ENCODE data around the gene PTX4.
A peak's percentile ranks its signal among the peaks of the same experiment; 100 is the strongest.
"Not testable (repeated sequence)": the region's sequence is repeated elsewhere in the genome, so short reads cannot be mapped to it uniquely, and the experiment has no call there.

PTX4 gene

GRCh38 chr16:1481906-1482835, 6.6 kb downstream of the PTX4 start:
- no peaks in the 10 kb centered on the region for H3K4me1 ChIP-seq (ENCODE audit: control insufficient read depth, insufficient read depth, low read length)
- no peak overlapping the region for H3K27ac ChIP-seq (ENCODE audit: low read depth, low read length)
- H3K4me3 ChIP-seq (ENCODE audit: low read length): no peak overlapping the region
- no peaks in the 10 kb centered on the region for H3K36me3 ChIP-seq (ENCODE audit: control insufficient read depth, insufficient read depth, low read length)
- no peak overlapping the region for H3K9ac ChIP-seq (ENCODE audit: low read length)
- peaks cover 4% of the 10 kb centered on the region for H3K27me3 ChIP-seq (ENCODE audit: control insufficient read depth, insufficient read depth, low read length)

DNA sequence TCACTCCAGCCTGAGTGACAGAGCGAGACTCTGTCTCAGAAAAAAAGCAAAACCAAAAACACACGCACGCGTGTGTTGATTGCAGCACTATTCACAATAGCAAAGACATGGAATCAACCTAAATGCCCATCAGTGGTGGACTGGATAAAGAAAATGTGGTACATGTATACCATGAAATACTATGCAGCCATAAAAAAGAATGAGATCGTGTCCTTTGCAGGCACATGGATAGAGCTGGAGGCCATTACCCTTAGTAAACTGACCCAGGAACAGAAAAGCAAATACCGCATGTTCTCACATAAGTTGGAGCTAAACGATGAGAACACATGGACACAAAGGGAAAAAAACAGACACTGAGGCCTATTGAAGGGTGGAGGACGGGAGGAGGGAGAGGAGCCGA, 9.8 kb downstream of the PTX4 start:
- not testable (repeated sequence) for H3K36me3 ChIP-seq (ENCODE audit: control insufficient read depth, insufficient read depth, low read length); H3K27me3 ChIP-seq (ENCODE audit: control insufficient read depth, insufficient read depth, low read length); H3K9ac ChIP-seq (ENCODE audit: low read length); H3K4me1 ChIP-seq (ENCODE audit: control insufficient read depth, insufficient read depth, low read length); H3K27ac ChIP-seq (ENCODE audit: low read depth, low read length); H3K4me3 ChIP-seq (ENCODE audit: low read length)

- no peaks in the 10 kb centered on the region for H3K36me3 ChIP-seq (ENCODE audit: control insufficient read depth, insufficient read depth, low read length)
- H3K9ac ChIP-seq (ENCODE audit: low read length): no peak overlapping the region
- no peaks in the 10 kb centered on the region for H3K27me3 ChIP-seq (ENCODE audit: control insufficient read depth, insufficient read depth, low read length)
- H3K4me3 ChIP-seq (ENCODE audit: low read length): no peak overlapping the region
- H3K4me1 ChIP-seq (ENCODE audit: control insufficient read depth, insufficient read depth, low read length): peaks cover 8% of the 10 kb centered on the region
- no peak overlapping the region for H3K27ac ChIP-seq (ENCODE audit: low read depth, low read length)
Measured at GRCh38 chr16:1477033-1477432, 11.7 kb downstream of the PTX4 start.

DNA sequence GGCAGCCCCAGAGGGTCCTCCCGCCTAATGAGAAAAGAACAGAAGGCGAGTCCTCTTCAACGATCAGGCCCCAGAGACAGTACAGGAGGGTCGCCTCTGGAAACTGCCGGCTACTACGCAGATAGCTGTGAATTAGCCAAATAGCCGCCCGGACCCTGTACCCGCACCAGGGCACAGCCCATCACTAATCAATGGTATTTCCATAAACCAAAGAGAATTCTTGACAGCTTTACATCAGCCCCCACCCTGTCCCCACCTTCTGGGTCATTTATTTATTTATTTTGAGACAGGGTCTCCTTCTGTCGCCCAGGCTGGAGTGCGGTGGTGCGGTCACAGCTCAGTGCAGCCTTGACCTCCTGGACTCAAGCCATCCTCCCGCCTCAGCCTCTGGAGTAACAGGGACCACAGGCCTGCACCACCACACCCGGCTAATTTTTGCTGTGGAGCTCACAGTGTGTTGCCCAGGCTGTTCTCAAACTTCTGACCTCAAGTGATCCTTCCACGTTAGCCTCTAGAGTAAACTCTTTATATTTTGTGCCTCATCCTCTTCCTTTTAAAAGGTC, 13.1 kb downstream of the PTX4 start:
- Histone ChIP-seq H3K9ac (ENCODE audit: low read length) (peak overlapping the region; percentile 76), H3K4me3 (ENCODE audit: low read length) (peak overlapping the region; percentile 71), H3K4me1 (ENCODE audit: control insufficient read depth, insufficient read depth, low read length) (peaks cover 8% of the 10 kb centered on the region), H3K36me3 (ENCODE audit: control insufficient read depth, insufficient read depth, low read length) (no peaks in the 10 kb centered on the region), H3K27ac (ENCODE audit: low read depth, low read length) (peak overlapping the region; percentile 92), H3K27me3 (ENCODE audit: control insufficient read depth, insufficient read depth, low read length) (no peaks in the 10 kb centered on the region)

DNA sequence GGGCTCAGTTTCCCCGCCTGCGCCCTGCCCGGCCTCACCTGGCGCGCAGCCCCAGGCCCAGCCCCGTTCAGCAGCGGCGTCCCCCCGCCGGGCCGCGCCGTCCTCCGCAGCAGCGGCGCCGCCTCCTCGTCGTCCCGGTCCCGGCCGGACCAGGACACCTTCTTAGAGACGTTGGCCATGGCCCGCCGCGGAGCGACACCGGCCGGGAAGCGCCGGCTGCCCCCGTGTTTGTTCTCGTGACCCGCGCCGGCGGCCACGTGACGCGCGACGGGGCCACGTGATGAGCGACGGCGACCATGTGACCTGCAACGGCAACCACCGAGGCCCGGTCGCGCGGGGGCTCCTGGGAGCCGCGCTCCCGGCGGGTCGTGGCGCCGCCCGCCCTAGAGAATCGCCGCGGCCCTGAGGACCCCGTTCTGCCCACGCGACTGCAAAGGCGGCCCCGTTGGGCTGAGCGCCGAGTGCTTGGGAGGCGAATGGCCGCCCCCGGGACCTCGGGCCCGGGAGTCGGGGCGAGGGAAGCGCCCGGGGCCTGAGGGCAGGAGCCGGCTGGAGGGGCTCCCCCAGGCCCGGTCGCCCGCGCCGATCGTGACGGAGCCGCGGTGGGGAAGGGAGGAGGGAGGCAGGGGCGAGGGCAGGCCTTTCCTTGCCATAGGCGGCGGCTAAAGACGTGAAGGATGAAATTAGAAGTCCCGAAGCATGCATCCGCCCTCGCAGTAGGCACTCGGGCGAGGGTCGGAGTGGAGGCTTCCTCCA, 13.8 kb downstream of the PTX4 start, which contains the start of gene CLCN7:
Gene CLCN7 (minus strand): TSS at position 233 of the 756 bp plus-strand sequence. CDS start 54 bp downstream, at position 179.
- peak within 1 kb of the TSS; percentile 92 for H3K27ac ChIP-seq (ENCODE audit: low read depth, low read length)
- peak within 1 kb of the TSS; percentile 71 for H3K4me3 ChIP-seq (ENCODE audit: low read length)
- no peaks in the 10 kb centered on the region for H3K27me3 ChIP-seq (ENCODE audit: control insufficient read depth, insufficient read depth, low read length)
- no peaks in the 10 kb centered on the region for H3K36me3 ChIP-seq (ENCODE audit: control insufficient read depth, insufficient read depth, low read length)
- peaks cover 8% of the 10 kb centered on the region for H3K4me1 ChIP-seq (ENCODE audit: control insufficient read depth, insufficient read depth, low read length)
- peak within 1 kb of the TSS; percentile 76 for H3K9ac ChIP-seq (ENCODE audit: low read length)

DNA sequence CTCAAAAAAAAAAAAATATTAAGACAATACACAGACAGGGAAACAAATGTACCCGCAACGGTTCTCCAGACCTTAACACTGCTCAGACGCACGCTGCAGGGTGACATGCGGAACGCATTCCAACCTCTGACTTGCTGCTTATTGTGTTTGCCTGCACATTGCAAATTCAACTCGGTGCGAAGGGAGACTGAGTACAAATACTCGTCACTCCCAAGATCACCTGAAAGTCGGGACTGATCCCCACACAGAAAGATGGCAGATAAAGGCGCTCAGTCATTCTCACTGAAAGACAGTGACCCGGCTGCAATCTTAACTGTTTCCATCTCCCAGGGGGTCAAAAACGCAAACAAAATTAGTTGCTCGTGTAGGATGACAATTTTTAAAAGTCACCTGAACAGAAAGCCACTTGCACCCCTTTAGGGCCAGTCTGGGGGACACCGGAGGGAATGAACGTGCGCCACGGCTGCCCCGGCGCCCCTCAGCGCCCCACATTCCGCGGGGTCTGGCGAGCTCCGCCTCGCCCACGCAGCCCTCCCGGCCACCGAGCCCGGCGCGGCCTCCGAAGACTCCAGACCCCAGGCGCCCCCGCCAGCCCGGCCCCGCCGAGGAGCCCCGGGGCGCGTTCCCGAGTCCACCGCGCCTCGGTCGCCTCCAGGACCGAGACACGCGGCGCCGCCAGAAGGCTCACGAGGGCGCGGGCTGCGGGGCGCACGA, 14.5 kb downstream of the PTX4 start:
- Histone ChIP-seq H3K36me3 (ENCODE audit: control insufficient read depth, insufficient read depth, low read length) (no peaks in the 10 kb centered on the region), H3K27me3 (ENCODE audit: control insufficient read depth, insufficient read depth, low read length) (no peaks in the 10 kb centered on the region), H3K9ac (ENCODE audit: low read length) (peak overlapping the region; percentile 60), H3K4me3 (ENCODE audit: low read length) (peak overlapping the region; percentile 71), H3K27ac (ENCODE audit: low read depth, low read length) (peak overlapping the region; percentile 92), H3K4me1 (ENCODE audit: control insufficient read depth, insufficient read depth, low read length) (peaks cover 8% of the 10 kb centered on the region)

GRCh38 chr16:1472974-1473373, 15.8 kb downstream of the PTX4 start:
- Histone ChIP-seq H3K27me3 (ENCODE audit: control insufficient read depth, insufficient read depth, low read length) (no peaks in the 10 kb centered on the region), H3K27ac (ENCODE audit: low read depth, low read length) (no peak overlapping the region), H3K4me3 (ENCODE audit: low read length) (no peak overlapping the region), H3K36me3 (ENCODE audit: control insufficient read depth, insufficient read depth, low read length) (no peaks in the 10 kb centered on the region), H3K4me1 (ENCODE audit: control insufficient read depth, insufficient read depth, low read length) (peaks cover 8% of the 10 kb centered on the region), H3K9ac (ENCODE audit: low read length) (no peak overlapping the region)

DNA sequence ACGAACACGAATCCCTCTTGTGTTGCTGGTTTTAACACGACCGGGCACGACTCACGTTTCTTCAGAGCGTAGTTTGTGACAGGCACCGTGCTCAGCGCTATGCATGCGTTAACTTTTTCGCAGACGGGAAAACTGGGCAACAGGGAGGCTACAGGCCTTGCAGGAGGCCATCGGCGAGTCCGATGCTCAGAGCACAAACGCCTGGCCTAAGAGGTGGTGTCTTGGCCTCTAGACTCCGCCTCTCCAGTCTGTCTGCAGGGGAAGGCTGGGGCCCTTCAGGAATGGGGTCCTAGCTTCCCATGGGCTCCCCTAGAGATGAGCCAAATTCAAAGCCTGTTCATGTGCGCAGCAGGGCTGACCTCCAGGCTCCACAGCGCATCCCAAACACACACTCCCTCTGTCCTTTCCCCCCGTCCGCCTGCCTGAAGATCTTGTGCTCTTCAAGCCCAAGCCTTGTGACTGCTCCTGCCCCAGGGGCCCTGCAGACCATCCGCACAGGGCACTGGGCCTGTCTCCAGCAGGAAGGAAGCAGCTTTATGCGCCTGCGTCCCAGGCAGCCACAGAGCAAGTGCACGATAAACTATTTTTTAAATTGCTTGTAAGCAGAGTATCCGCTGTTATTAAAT, 17.1 kb downstream of the PTX4 start:
- Histone ChIP-seq H3K27me3 (ENCODE audit: control insufficient read depth, insufficient read depth, low read length) (no peaks in the 10 kb centered on the region), H3K36me3 (ENCODE audit: control insufficient read depth, insufficient read depth, low read length) (no peaks in the 10 kb centered on the region), H3K4me1 (ENCODE audit: control insufficient read depth, insufficient read depth, low read length) (peaks cover 8% of the 10 kb centered on the region), H3K4me3 (ENCODE audit: low read length) (no peak overlapping the region), H3K27ac (ENCODE audit: low read depth, low read length) (no peak overlapping the region), H3K9ac (ENCODE audit: low read length) (no peak overlapping the region)

- Histone ChIP-seq H3K36me3 (ENCODE audit: control insufficient read depth, insufficient read depth, low read length) (no peaks in the 10 kb centered on the region), H3K9ac (ENCODE audit: low read length) (no peak overlapping the region), H3K4me1 (ENCODE audit: control insufficient read depth, insufficient read depth, low read length) (peaks cover 6% of the 10 kb centered on the region), H3K4me3 (ENCODE audit: low read length) (no peak overlapping the region), H3K27me3 (ENCODE audit: control insufficient read depth, insufficient read depth, low read length) (no peaks in the 10 kb centered on the region), H3K27ac (ENCODE audit: low read depth, low read length) (no peak overlapping the region)
Measured at GRCh38 chr16:1470481-1471251, 18.1 kb downstream of the PTX4 start.

GRCh38 chr16:1469693-1470201, 19.0 kb downstream of the PTX4 start:
- Histone ChIP-seq H3K27ac (ENCODE audit: low read depth, low read length) (no peak overlapping the region), H3K4me3 (ENCODE audit: low read length) (no peak overlapping the region), H3K9ac (ENCODE audit: low read length) (no peak overlapping the region), H3K36me3 (ENCODE audit: control insufficient read depth, insufficient read depth, low read length) (no peaks in the 10 kb centered on the region), H3K4me1 (ENCODE audit: control insufficient read depth, insufficient read depth, low read length) (peaks cover 4% of the 10 kb centered on the region), H3K27me3 (ENCODE audit: control insufficient read depth, insufficient read depth, low read length) (no peaks in the 10 kb centered on the region)

DNA sequence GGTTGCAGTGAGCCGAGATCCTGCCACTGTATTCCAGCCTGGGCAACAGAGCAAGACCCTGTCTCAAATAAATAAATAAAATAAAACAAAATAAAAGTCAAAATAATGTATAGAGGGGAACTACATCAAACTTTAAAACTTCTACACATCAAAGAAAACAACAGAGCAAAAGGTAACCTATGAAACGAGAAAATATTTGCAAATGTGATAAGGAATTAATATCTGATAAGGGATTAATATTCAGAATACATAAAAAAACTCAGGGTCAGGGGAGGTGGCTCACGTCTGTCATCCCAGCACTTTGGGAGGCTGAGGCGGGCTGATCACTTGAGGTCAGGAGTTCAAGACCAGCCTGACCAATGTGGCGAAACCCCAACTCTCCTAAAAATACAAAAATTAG, 19.6 kb downstream of the PTX4 start:
- H3K27ac ChIP-seq (ENCODE audit: low read depth, low read length); H3K27me3 ChIP-seq (ENCODE audit: control insufficient read depth, insufficient read depth, low read length); H3K36me3 ChIP-seq (ENCODE audit: control insufficient read depth, insufficient read depth, low read length); H3K9ac ChIP-seq (ENCODE audit: low read length); H3K4me1 ChIP-seq (ENCODE audit: control insufficient read depth, insufficient read depth, low read length); H3K4me3 ChIP-seq (ENCODE audit: low read length): not testable (repeated sequence)
